SK-N-SH treated with all-trans-retinoic acid at 6 μM for 48 hours (cell line): ENCODE data around the gene C20orf96.

Source experiments
- ATAC-seq: fragments of 200-7000 bp; cut with Tn5 transposase; 3 replicates; pipeline ENCODE4 v1.9.1; 2020; ENCODE audit warnings: mild to moderate bottlenecking, moderate library complexity
- BACH2 ChIP-seq: fragments of 250-450 bp; sonication (Bioruptor Pico); IDR thresholded peaks from 2 replicates; pipeline ENCODE4 v1.9.0; 2021; ENCODE audit warnings: mild to moderate bottlenecking, borderline replicate concordance
- CSRNP3 ChIP-seq: fragments of 250-450 bp; sonication (Bioruptor Pico); IDR thresholded peaks from 2 replicates; pipeline ENCODE4 v1.5.1; 2021; ENCODE audit warnings: mild to moderate bottlenecking, moderate library complexity
- ESRRG ChIP-seq: fragments of 250-450 bp; sonication (Bioruptor Pico); IDR thresholded peaks from 2 replicates; pipeline ENCODE4 v1.6.1; 2021; ENCODE audit warnings: mild to moderate bottlenecking
- RARB ChIP-seq: fragments of 250-450 bp; sonication (Bioruptor Pico); IDR thresholded peaks from 2 replicates; pipeline ENCODE4 v1.8.0; 2021; ENCODE audit warnings: mild to moderate bottlenecking, moderate library complexity
- SNAI2 ChIP-seq: fragments of 250-450 bp; sonication (Bioruptor Pico); IDR thresholded peaks from 2 replicates; pipeline ENCODE4 v1.5.0; 2020; ENCODE audit warnings: mild to moderate bottlenecking, moderate library complexity
- TCF4 ChIP-seq: fragments of 250-450 bp; sonication (Bioruptor Pico); IDR thresholded peaks from 2 replicates; pipeline ENCODE4 v1.8.0; 2021; ENCODE audit warnings: mild to moderate bottlenecking, moderate library complexity, borderline replicate concordance
- TOX ChIP-seq: fragments of 250-450 bp; sonication (Bioruptor Pico); IDR thresholded peaks from 2 replicates; pipeline ENCODE4 v1.8.0; 2021; ENCODE audit warnings: mild to moderate bottlenecking, moderate library complexity, borderline replicate concordance
- TSHZ2 ChIP-seq: fragments of 250-450 bp; sonication (Bioruptor Pico); IDR thresholded peaks from 2 replicates; pipeline ENCODE4 v1.5.0; 2020; ENCODE audit warnings: mild to moderate bottlenecking, moderate library complexity
- ZC3H10 ChIP-seq: fragments of 250-450 bp; sonication (Bioruptor Pico); IDR thresholded peaks from 2 replicates; pipeline ENCODE4 v1.5.1; 2021; ENCODE audit warnings: mild to moderate bottlenecking, moderate library complexity
- ZFP3 ChIP-seq: fragments of 250-450 bp; sonication (Bioruptor Pico); IDR thresholded peaks from 2 replicates; pipeline ENCODE4 v1.5.0; 2020; ENCODE audit warnings: mild to moderate bottlenecking, moderate library complexity
- ZNF8 ChIP-seq: fragments of 450-650 bp; formaldehyde crosslinking; IDR thresholded peaks from 2 replicates; pipeline ENCODE4 v1.5.0; 2020; ENCODE audit warnings: mild to moderate bottlenecking, moderate library complexity
- TF ChIP-seq, protein P1 (sequence below): fragments of 250-450 bp; sonication (Bioruptor Pico); IDR thresholded peaks from 2 replicates; pipeline ENCODE4 v1.8.0; 2020; ENCODE audit warnings: mild to moderate bottlenecking, moderate library complexity, borderline replicate concordance
- TF ChIP-seq, protein P2 (sequence below): fragments of 250-450 bp; sonication (Bioruptor Pico); IDR thresholded peaks from 2 replicates; pipeline ENCODE4 v1.5.1; 2020; ENCODE audit warnings: low read depth, mild to moderate bottlenecking, moderate library complexity

Gene C20orf96

GRCh38 chr20:272718-273117 lies 17.8 kb downstream of the C20orf96 start:
- no peak for ATAC-seq
- TF ChIP-seq ZFP3 (CRISPR knock-in tag), result no peak
- TF ChIP-seq, all 23 proteins: peak for 0

DNA sequence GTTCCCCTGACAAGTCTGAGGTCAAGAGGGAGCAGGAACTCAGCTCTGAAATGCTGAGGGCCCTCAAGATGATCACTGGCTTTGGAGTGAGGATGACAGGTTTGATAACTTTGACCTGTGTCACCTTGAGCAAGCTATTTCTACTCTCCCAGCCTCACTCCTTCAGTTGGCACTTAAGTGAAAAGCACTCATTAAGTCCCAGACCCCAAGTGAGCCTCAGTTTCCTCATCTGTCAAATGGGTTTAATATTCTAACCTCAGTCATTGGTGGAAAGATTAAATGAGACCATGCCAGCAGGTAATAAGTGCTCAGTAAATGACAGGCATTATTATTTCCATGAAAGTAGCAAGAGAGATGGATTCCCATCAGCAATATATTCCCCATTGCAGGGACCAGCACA lies 19.0 kb downstream of the C20orf96 start:
- no peak for ATAC-seq
- TF ChIP-seq, protein P1, sequence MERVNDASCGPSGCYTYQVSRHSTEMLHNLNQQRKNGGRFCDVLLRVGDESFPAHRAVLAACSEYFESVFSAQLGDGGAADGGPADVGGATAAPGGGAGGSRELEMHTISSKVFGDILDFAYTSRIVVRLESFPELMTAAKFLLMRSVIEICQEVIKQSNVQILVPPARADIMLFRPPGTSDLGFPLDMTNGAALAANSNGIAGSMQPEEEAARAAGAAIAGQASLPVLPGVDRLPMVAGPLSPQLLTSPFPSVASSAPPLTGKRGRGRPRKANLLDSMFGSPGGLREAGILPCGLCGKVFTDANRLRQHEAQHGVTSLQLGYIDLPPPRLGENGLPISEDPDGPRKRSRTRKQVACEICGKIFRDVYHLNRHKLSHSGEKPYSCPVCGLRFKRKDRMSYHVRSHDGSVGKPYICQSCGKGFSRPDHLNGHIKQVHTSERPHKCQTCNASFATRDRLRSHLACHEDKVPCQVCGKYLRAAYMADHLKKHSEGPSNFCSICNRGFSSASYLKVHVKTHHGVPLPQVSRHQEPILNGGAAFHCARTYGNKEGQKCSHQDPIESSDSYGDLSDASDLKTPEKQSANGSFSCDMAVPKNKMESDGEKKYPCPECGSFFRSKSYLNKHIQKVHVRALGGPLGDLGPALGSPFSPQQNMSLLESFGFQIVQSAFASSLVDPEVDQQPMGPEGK (CRISPR knock-in tag), result no peak
- TF ChIP-seq SNAI2, result no peak
- TF ChIP-seq ZC3H10 (CRISPR knock-in tag), result no peak
- TF ChIP-seq TSHZ2 (CRISPR knock-in tag), result no peak
- no peak for TF ChIP-seq ESRRG (CRISPR knock-in tag)
- no peak for TF ChIP-seq TOX (CRISPR knock-in tag)

- TF ChIP-seq RARB (no peak), SNAI2 (no peak)
- no peak for ATAC-seq
Measured at GRCh38 chr20:271069-271468, 19.5 kb downstream of the C20orf96 start.

DNA sequence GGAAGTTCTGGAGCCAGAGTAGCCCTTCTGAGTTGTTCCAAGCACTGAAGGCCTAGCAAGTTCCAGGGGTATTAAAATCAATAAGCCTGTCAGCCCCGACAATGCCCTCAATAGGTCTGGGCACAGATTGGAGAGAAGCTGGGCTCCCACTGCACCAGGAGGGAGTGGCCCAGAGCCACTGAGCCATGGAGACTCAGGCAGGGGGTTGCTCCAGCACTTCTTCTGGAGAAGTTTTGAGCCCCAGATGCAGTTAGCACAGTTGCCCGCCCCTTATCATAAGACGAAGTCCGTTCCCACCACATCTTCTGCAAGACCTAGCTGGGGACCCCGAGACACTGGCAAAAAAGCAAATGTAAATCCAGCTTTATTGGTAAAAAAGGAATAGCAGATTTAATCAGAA lies 20.0 kb downstream of the C20orf96 start:
- no peak for ATAC-seq
- TF ChIP-seq CSRNP3 (CRISPR knock-in tag), result no peak
- TF ChIP-seq RARB, result no peak
- TF ChIP-seq TCF4, result no peak
- no peak for TF ChIP-seq ESRRG (CRISPR knock-in tag)
- TF ChIP-seq, protein P1 (CRISPR knock-in tag), result no peak

GRCh38 chr20:266596-267562 lies 23.7 kb downstream of the C20orf96 start:
- TF ChIP-seq ZNF8 (CRISPR knock-in tag) (no peak), ZFP3 (CRISPR knock-in tag) (peak; percentile 68; the same call in 1 of the 2 replicates)
- peak; percentile 95 for ATAC-seq

GRCh38 chr20:263701-264100 lies 26.8 kb downstream of the C20orf96 start:
- TF ChIP-seq ZC3H10 (CRISPR knock-in tag) (no peak), SNAI2 (no peak), ESRRG (CRISPR knock-in tag) (no peak), TCF4 (no peak), BACH2 (no peak), CSRNP3 (CRISPR knock-in tag) (no peak), ZFP3 (CRISPR knock-in tag) (no peak)
- TF ChIP-seq, protein P2, sequence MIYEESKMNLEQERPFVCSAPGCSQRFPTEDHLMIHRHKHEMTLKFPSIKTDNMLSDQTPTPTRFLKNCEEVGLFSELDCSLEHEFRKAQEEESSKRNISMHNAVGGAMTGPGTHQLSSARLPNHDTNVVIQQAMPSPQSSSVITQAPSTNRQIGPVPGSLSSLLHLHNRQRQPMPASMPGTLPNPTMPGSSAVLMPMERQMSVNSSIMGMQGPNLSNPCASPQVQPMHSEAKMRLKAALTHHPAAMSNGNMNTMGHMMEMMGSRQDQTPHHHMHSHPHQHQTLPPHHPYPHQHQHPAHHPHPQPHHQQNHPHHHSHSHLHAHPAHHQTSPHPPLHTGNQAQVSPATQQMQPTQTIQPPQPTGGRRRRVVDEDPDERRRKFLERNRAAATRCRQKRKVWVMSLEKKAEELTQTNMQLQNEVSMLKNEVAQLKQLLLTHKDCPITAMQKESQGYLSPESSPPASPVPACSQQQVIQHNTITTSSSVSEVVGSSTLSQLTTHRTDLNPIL (CRISPR knock-in tag), result no peak
- TF ChIP-seq, all 23 proteins: peak for 0
- ATAC-seq, result no peak
